NK-92 (cell line): Measurements from ENCODE around the gene SLC34A2.
"Not testable (repeated sequence)": the region's sequence is repeated elsewhere in the genome, so short reads cannot be mapped to it uniquely, and the experiment has no call there.

Experiments
- DNase-seq: peaks from one replicate; lab custom pipeline; 2025; ENCODE audit not compliant: unreplicated experiment; lab: John Stamatoyannopoulos, UW

SLC34A2 gene

GRCh38 chr4:25661441-25661840 lies 5.8 kb downstream of the SLC34A2 start:
- not testable (repeated sequence) for DNase-seq

GRCh38 chr4:25662306-25662705 lies 6.7 kb downstream of the SLC34A2 start:
- DNase-seq, result no peak

DNA sequence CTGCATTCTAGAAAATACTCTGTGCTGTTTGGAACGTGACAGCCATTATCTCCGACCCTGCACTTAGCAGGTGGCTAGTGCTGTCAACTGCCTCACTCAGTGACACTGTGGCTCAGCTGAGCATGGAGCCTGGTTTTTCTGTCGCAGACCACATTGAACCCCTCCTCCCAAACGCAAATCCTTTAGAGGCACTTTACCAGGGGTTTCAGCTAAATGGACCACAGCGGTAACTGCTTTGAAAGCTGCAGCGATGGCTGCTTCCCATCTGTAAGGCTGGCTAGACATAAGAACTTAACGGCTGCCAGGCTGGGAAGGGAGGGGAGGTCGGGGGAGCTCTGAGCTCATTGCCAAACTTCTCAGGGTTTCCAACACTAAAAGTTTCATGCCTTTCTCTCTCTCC lies 8.1 kb downstream of the SLC34A2 start:
- DNase-seq, result no peak

GRCh38 chr4:25666031-25666630 lies 10.5 kb downstream of the SLC34A2 start:
- DNase-seq, result no peak

- DNase-seq, result no peak
Measured at GRCh38 chr4:25667931-25668557, 12.4 kb downstream of the SLC34A2 start.

- DNase-seq, result no peak
Measured at GRCh38 chr4:25670991-25671390, 15.3 kb downstream of the SLC34A2 start.

DNA sequence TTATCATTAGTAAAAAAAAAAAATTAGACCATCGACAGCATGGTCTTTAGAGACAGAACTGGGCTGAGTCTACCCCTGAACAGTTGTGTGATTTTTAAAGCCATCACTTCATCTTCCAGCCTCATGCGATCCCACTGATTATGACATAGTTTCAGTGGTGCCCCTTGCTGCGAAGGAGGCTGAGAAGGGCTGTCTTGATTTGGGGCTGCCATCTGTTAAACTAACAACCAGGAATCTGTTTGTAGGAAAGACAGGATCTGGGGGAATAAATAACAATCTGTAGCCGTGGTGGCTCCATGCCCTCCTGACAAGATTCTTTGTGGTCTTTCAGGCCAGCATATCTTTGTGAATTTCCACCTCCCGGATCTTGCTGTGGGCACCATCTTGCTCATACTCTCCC lies 17.1 kb downstream of the SLC34A2 start:
- DNase-seq, result no peak

GRCh38 chr4:25674386-25674785 lies 18.7 kb downstream of the SLC34A2 start:
- DNase-seq, result no peak

DNA sequence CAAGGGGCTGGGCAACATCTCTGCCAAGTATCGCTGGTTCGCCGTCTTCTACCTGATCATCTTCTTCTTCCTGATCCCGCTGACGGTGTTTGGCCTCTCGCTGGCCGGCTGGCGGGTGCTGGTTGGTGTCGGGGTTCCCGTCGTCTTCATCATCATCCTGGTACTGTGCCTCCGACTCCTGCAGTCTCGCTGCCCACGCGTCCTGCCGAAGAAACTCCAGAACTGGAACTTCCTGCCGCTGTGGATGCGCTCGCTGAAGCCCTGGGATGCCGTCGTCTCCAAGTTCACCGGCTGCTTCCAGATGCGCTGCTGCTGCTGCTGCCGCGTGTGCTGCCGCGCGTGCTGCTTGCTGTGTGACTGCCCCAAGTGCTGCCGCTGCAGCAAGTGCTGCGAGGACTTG lies 20.6 kb downstream of the SLC34A2 start:
- no peak for DNase-seq

DNA sequence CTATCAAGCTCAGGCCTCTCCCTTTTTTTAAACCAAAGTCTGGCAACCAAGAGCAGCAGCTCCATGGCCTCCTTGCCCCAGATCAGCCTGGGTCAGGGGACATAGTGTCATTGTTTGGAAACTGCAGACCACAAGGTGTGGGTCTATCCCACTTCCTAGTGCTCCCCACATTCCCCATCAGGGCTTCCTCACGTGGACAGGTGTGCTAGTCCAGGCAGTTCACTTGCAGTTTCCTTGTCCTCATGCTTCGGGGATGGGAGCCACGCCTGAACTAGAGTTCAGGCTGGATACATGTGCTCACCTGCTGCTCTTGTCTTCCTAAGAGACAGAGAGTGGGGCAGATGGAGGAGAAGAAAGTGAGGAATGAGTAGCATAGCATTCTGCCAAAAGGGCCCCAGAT lies 21.5 kb downstream of the SLC34A2 start:
- DNase-seq, result no peak

- DNase-seq, result no peak
Measured at GRCh38 chr4:25677943-25678342, 22.3 kb downstream of the SLC34A2 start.

DNA sequence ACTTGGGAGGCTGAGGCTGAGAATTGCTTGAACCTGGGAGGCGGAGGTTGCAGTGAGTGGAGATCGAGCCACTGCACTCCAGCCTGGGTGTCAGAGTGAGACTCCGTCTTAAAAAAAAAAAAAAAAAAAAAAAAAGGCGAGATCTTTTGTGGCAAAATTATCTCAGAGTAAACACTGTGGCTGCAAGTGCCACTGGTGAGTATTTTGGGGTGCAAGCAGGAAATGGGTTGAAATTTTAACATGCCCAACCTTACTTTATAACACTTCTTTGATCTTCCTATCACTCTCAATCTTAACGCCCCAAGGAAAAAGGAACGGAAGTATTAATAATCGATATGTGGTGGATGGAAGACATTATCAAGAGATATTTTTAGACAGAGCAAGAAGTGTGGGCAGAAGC lies 32.1 kb downstream of the SLC34A2 start:
- no peak for DNase-seq

- no peak for DNase-seq
Measured at GRCh38 chr4:25694466-25694865, 38.8 kb downstream of the SLC34A2 start.

- no peak for DNase-seq
Measured at GRCh38 chr4:25696409-25696808, 40.8 kb downstream of the SLC34A2 start.

GRCh38 chr4:25697516-25697915 lies 41.9 kb downstream of the SLC34A2 start:
- no peak for DNase-seq

- no peak for DNase-seq
Measured at GRCh38 chr4:25700661-25701060, 45.0 kb downstream of the SLC34A2 start.

GRCh38 chr4:25702848-25703247 lies 47.2 kb downstream of the SLC34A2 start:
- no peak for DNase-seq

DNA sequence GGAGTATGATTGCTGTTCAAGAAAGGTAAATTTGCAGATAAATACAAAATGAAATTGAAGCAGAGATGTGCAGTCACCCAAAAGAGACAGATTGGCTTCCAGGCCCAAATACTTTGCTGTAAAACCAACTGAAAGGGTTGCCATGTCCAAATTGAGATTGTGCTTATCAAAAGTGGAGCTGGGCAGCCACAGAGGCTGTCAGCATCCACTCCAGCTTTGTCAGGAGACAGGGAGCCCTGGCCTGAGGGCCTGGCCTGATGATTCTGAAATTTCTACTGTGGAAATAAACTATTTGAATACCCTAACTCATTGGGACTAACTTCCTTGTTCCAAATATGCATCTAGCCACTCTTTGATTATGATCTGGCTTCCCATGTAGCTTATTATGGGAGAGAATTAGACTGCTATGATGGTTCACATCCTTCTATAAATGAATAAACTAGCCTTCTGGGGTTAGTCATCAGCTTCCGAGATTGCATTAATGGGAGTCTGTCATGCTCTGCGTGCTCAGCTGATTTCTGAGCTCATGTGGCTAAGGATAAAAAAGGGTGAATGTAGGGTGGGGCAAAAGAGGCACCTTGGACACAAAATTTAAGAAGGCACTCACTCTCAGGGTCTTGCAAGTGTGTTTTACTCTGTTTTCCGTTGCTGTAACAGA lies 48.2 kb downstream of the SLC34A2 start:
- DNase-seq, result no peak

- DNase-seq, result no peak
Measured at GRCh38 chr4:25704516-25704915, 48.9 kb downstream of the SLC34A2 start.

DNA sequence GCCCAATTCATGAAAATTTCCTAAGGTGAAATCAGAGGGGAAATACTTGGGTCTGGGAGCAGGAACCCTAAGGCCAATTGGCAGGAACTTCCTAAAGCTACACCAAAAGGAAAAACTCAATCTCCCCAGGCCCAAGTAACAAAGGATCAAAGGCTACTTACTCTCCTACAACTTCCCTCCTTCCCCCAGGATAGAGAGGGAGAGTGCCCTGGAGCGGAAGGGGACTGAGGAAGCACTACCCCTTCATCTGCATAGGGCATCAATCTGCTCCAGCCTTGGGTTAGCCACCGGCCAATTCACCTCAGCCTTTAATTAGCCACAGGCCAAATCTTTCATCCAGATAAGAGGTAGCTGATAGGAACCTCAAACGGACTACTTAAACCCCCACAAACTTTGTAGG lies 55.0 kb downstream of the SLC34A2 start:
- DNase-seq, result no peak

DNA sequence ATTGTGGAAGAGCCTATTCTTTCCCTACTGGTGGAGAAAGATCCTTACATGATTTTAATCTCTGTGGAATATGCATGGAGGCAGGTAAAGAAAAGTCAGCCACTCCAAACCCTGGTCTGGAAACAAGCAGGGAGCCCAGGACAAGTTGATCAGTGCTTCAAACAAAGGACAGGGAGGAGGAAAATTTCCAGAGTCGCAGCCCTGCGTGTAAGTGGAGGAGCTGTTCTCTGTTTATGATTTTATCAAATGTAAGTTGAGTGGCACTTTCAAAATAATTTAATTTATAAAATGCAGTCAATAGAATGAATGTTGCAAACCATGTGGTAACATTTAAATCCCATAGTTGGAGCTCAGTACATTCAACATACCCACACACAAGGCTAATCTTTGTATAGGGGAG lies 57.0 kb downstream of the SLC34A2 start:
- DNase-seq, result no peak

DNA sequence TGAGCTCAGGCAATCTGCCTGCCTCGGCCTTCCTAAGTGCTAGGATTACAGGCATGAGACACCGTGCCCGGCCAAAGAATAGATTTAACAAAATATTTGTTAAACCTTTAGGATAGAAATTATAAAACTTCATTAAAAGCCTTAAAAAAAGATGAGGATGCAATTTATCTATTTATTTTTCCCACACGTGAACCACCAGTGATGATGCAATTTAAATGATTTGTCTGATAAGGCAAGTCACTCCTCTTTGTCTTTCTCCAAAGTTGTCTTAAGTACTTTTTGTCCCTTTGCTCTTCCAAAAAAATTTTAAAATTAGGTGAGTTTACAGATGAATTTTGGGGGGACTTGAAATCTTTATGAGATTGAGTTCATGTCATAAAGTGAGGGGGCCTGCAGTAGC lies 58.2 kb downstream of the SLC34A2 start:
- no peak for DNase-seq

- no peak for DNase-seq
Measured at GRCh38 chr4:25722964-25723363, 67.3 kb downstream of the SLC34A2 start.
